G401.6 (cell line): ENCODE data around the gene TMEM106C.

Experiments
- FAIRE-seq: peaks from 2 replicates; lab custom pipeline; 2012; peaks lifted over from hg19 to GRCh38; lab: Jason Lieb, UNC

Gene TMEM106C

GRCh38 chr12:47995981-47996401 is 32.6 kb downstream of the TMEM106C start:
- no peak for FAIRE-seq

GRCh38 chr12:47997321-47997720 is 33.9 kb downstream of the TMEM106C start:
- no peak for FAIRE-seq

- no peak for FAIRE-seq
Observed at GRCh38 chr12:47999816-48000215, 36.4 kb downstream of the TMEM106C start.

- no peak for FAIRE-seq
Observed at GRCh38 chr12:48000878-48001504, 37.6 kb downstream of the TMEM106C start.

GRCh38 chr12:48001505-48002413 is 38.4 kb downstream of the TMEM106C start:
- FAIRE-seq: no peak

- FAIRE-seq: no peak
Observed at GRCh38 chr12:48002414-48002730, 39.0 kb downstream of the TMEM106C start.

- FAIRE-seq: no peak
Observed at GRCh38 chr12:48002773-48003218, 39.4 kb downstream of the TMEM106C start.

GRCh38 chr12:48003226-48004052 is 40.0 kb downstream of the TMEM106C start:
- FAIRE-seq: no peak

- no peak for FAIRE-seq
Observed at GRCh38 chr12:48004053-48004941, 40.9 kb downstream of the TMEM106C start, which contains the start of gene COL2A1. TSS of gene COL2A1 (minus strand) at chr12:48004476. CDS start at chr12:48004321, 155 bp downstream.

GRCh38 chr12:48005001-48005749 is 41.8 kb downstream of the TMEM106C start:
- no peak for FAIRE-seq

- no peak for FAIRE-seq
Observed at GRCh38 chr12:48005750-48006021, 42.3 kb downstream of the TMEM106C start.

GRCh38 chr12:48007206-48007605 is 43.8 kb downstream of the TMEM106C start:
- no peak for FAIRE-seq

- FAIRE-seq: no peak
Observed at GRCh38 chr12:48008349-48008748, 45.0 kb downstream of the TMEM106C start.

GRCh38 chr12:48008950-48009349 is 45.6 kb downstream of the TMEM106C start:
- no peak for FAIRE-seq

- no peak for FAIRE-seq
Observed at GRCh38 chr12:48009471-48009870, 46.1 kb downstream of the TMEM106C start.

GRCh38 chr12:48010366-48010970 is 47.1 kb downstream of the TMEM106C start:
- FAIRE-seq: no peak

GRCh38 chr12:48012070-48012469 is 48.7 kb downstream of the TMEM106C start:
- no peak for FAIRE-seq

GRCh38 chr12:48013287-48013686 is 49.9 kb downstream of the TMEM106C start:
- no peak for FAIRE-seq

- FAIRE-seq: no peak
Observed at GRCh38 chr12:48015129-48015528, 51.7 kb downstream of the TMEM106C start.

GRCh38 chr12:48015954-48016353 is 52.6 kb downstream of the TMEM106C start:
- FAIRE-seq: no peak
